Measurements from ENCODE around the gene ADCY4.

The ADCY4 gene

DNA sequence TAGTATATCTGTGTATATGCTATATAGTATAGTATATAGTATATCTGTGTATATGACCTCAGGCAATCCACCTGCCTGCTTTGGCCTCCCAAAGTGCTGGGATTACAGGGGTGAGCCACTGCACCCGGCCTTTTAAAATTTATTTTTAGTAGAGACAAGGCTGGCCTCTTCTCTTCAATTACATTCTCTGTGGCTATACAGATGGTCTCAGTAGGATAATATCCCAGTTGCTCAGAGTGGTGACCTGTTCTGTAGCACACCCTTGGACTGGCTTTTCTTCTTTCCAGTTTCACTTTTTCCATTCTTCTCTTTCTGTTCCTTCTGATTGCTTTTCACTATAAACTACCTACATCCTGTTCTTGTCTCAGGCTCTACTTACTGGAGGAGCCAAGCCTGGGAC, 30.0 kb upstream of the ADCY4 start:
- H3K4me3 Mint-ChIP-seq: no peak overlapping the region
- no peaks in the 10 kb centered on the region for H3K36me3 Mint-ChIP-seq (ENCODE audit: low read depth)
- TF ChIP-seq, protein P1, sequence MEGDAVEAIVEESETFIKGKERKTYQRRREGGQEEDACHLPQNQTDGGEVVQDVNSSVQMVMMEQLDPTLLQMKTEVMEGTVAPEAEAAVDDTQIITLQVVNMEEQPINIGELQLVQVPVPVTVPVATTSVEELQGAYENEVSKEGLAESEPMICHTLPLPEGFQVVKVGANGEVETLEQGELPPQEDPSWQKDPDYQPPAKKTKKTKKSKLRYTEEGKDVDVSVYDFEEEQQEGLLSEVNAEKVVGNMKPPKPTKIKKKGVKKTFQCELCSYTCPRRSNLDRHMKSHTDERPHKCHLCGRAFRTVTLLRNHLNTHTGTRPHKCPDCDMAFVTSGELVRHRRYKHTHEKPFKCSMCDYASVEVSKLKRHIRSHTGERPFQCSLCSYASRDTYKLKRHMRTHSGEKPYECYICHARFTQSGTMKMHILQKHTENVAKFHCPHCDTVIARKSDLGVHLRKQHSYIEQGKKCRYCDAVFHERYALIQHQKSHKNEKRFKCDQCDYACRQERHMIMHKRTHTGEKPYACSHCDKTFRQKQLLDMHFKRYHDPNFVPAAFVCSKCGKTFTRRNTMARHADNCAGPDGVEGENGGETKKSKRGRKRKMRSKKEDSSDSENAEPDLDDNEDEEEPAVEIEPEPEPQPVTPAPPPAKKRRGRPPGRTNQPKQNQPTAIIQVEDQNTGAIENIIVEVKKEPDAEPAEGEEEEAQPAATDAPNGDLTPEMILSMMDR (IDR thresholded peaks at IDR 0.05): no peak
- peaks cover 8% of the 10 kb centered on the region for H3K9me3 Mint-ChIP-seq
- no peak overlapping the region for H3K27ac Mint-ChIP-seq
- peaks cover 27% of the 10 kb centered on the region for H3K4me1 Mint-ChIP-seq
- no peak for DNase-seq
- H3K27me3 Mint-ChIP-seq (ENCODE audit: low read depth, poor library complexity): peaks cover 39% of the 10 kb centered on the region

- TF ChIP-seq, protein P1 (IDR thresholded peaks at IDR 0.05): no peak
- peaks cover 49% of the 10 kb centered on the region for H3K27me3 Mint-ChIP-seq (ENCODE audit: low read depth, poor library complexity)
- H3K4me1 Mint-ChIP-seq: peaks cover 21% of the 10 kb centered on the region
Measured at GRCh38 chr14:24363401-24363800, 28.5 kb upstream of the ADCY4 start.

GRCh38 chr14:24362241-24362960, 27.5 kb upstream of the ADCY4 start:
- Mint-ChIP-seq H3K36me3 (ENCODE audit: low read depth) (no peaks in the 10 kb centered on the region), H3K4me3 (no peak overlapping the region), H3K4me1 (peaks cover 16% of the 10 kb centered on the region), H3K27me3 (ENCODE audit: low read depth, poor library complexity) (peaks cover 59% of the 10 kb centered on the region), H3K9me3 (peaks cover 12% of the 10 kb centered on the region), H3K27ac (no peak overlapping the region)
- no peak for DNase-seq
- TF ChIP-seq, protein P1 (IDR thresholded peaks at IDR 0.05): no peak

More at GRCh38 chr14:24363401-24363800, 28.5 kb upstream of the ADCY4 start:
- H3K9me3 Mint-ChIP-seq: peaks cover 12% of the 10 kb centered on the region
- H3K4me3 Mint-ChIP-seq: no peak overlapping the region
- no peak overlapping the region for H3K27ac Mint-ChIP-seq
- no peak for DNase-seq
- H3K36me3 Mint-ChIP-seq (ENCODE audit: low read depth): no peaks in the 10 kb centered on the region

- TF ChIP-seq, protein P1 (IDR thresholded peaks at IDR 0.05): no peak
- Mint-ChIP-seq H3K27ac (no peak overlapping the region), H3K9me3 (peaks cover 12% of the 10 kb centered on the region), H3K4me3 (no peak overlapping the region), H3K4me1 (peaks cover 13% of the 10 kb centered on the region), H3K36me3 (ENCODE audit: low read depth) (no peaks in the 10 kb centered on the region), H3K27me3 (ENCODE audit: low read depth, poor library complexity) (peaks cover 63% of the 10 kb centered on the region)
- no peak for DNase-seq
Measured at GRCh38 chr14:24361326-24361725, 26.5 kb upstream of the ADCY4 start.

DNA sequence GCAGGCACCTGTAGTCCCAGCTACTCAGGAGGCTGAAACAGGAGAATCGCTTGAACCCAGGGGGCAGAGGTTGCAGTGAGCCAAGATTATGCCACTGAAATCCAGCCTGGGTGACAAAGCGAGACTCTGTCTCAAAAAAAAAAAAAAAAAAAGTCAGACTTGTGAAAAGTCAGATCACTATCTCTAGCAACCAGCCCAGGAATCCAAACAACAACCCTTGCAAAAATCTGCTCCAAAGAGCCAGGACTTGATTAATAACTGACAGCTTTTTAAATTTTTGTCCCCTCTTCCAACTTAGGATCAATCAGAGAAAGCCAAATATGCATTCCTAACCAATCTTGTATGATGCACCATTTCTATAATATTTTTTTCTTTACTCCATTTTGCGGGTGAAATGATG, 25.4 kb upstream of the ADCY4 start:
- no peaks in the 10 kb centered on the region for H3K36me3 Mint-ChIP-seq (ENCODE audit: low read depth)
- H3K4me3 Mint-ChIP-seq: no peak overlapping the region
- DNase-seq: no peak
- no peak overlapping the region for H3K27ac Mint-ChIP-seq
- H3K4me1 Mint-ChIP-seq: peaks cover 3% of the 10 kb centered on the region
- H3K27me3 Mint-ChIP-seq (ENCODE audit: low read depth, poor library complexity): peaks cover 64% of the 10 kb centered on the region
- peaks cover 12% of the 10 kb centered on the region for H3K9me3 Mint-ChIP-seq
- TF ChIP-seq, protein P1 (IDR thresholded peaks at IDR 0.05): no peak

DNA sequence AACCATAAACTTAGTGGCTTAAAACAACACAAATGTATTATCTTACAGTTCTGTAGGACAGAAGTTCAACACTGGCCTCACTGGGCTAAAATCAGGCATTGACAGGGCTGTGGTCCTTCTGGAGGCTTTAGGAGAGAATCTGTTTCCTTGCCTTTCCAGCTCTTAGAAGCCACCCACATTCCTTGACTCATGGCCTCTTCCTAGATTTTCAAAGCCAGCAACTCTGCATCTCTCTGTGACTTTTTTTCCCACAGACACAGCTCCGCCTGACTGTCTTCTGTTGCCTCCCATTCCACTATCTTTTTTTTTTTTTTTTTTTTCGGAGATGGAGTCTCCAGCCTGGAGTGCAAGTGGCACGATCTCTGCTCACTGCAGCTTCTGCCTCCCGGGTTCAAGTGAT, 21.3 kb upstream of the ADCY4 start:
- no peak for DNase-seq
- H3K27me3 Mint-ChIP-seq (ENCODE audit: low read depth, poor library complexity): peaks cover 78% of the 10 kb centered on the region
- no peak overlapping the region for H3K27ac Mint-ChIP-seq
- H3K36me3 Mint-ChIP-seq (ENCODE audit: low read depth): no peaks in the 10 kb centered on the region
- TF ChIP-seq, protein P1 (IDR thresholded peaks at IDR 0.05): no peak
- H3K4me3 Mint-ChIP-seq: no peak overlapping the region
- H3K9me3 Mint-ChIP-seq: peaks cover 15% of the 10 kb centered on the region
- peaks cover 7% of the 10 kb centered on the region for H3K4me1 Mint-ChIP-seq

Measured in nephron progenitor cell (in vitro differentiated cells).